Upper lobe of left lung (tissue), 6 donors: ENCODE data around the gene ERI2. TPM values are rescaled to one million over a fixed set of nuclear protein-coding genes. Genes with fewer than 3 reads are reported as not detected.
A peak's percentile ranks its signal among the peaks of the same experiment; 100 is the strongest.

ENCODE experiments used
- ATAC-seq, 2 donors: fragments of 200-7000 bp; cut with Tn5 transposase; one replicate each; pipeline ENCODE4 v1.9.1; 2022; ENCODE audit warnings: mild to moderate bottlenecking in 2 of 2, moderate library complexity in 2 of 2; ENCODE audit not compliant: low FRiP score in 2 of 2
- DNase-seq, 2 donors: peaks; one replicate each; pipeline ENCODE4 v3.0.0-alpha.2; 2019 to 2020
- H3K27ac ChIP-seq, 4 donors: fragments of 200-600 bp; sonication (generic); one replicate each; pipeline ENCODE4 v1.5.1; 2016 to 2019
- H3K27me3 ChIP-seq, 4 donors: fragments of 200-600 bp; sonication (generic); one replicate each; pipeline ENCODE4 v1.5.1; 2017 to 2019
- H3K36me3 ChIP-seq, 4 donors: fragments of 200-600 bp; sonication (generic); one replicate each; pipeline ENCODE4 v1.5.1; 2016 to 2019
- H3K4me1 ChIP-seq, 4 donors: fragments of 200-600 bp; sonication (generic); one replicate each; pipeline ENCODE4 v1.5.1; 2018 to 2019
- H3K4me3 ChIP-seq, 4 donors: fragments of 200-600 bp; sonication (generic); one replicate each; pipeline ENCODE4 v1.5.1; 2017 to 2019; ENCODE audit warnings: mild to moderate bottlenecking in 2 of 4, moderate library complexity in 1 of 4
- H3K9me3 ChIP-seq, 4 donors: fragments of 200-600 bp; sonication (generic); one replicate each; pipeline ENCODE4 v1.5.1; 2018 to 2019
- CTCF ChIP-seq, 6 experiments: fragments of 450-650 bp in 4 of 6; fragments of 200-600 bp in 2 of 6; sonication (generic) in 2 of 6; IDR thresholded peaks; one replicate each; pipeline ENCODE4 v1.5.1; 2016 to 2019; ENCODE audit warnings: antibody characterized with exemption in 6 of 6
- EP300 ChIP-seq, 4 donors: sonication (generic); formaldehyde crosslinking; IDR thresholded peaks; one replicate each; pipeline ENCODE4 v1.5.1; 2017; ENCODE audit warnings: antibody characterized with exemption in 4 of 4, control low read depth in 2 of 4
- POLR2A ChIP-seq, 4 donors: fragments of 450-650 bp; IDR thresholded peaks; one replicate each; pipeline ENCODE4 v1.5.1; 2016 to 2017; ENCODE audit warnings: antibody characterized with exemption in 4 of 4, mild to moderate bottlenecking in 2 of 4
- POLR2AphosphoS5 ChIP-seq, 2 donors: sonication (generic); formaldehyde crosslinking; IDR thresholded peaks; one replicate each; pipeline ENCODE4 v1.5.1; 2017; ENCODE audit warnings: antibody characterized with exemption in 2 of 2
- WGBS, 2 donors: methylation state at CpG; one replicate each; pipeline ENCODE4 v1.1.5; 2017 to 2018; 5-methylcytosine and 5-hydroxymethylcytosine counted together
- total RNA-seq, 6 donors: library from RNA; depleted of rRNA in 4 of 6; stranded (reverse); fragments of >200 nt in 4 of 6; gene quantifications; one replicate each; pipeline versions ENCODE4 v1.1.0 to v1.2.1, GENCODE V29; 2016 to 2021
- donor health status: DM: no; HTN: no; CAD: no; lungs with moderate emphysema.
- donor health status: DM: no; HTN: yes; CAD: no; lungs with severe emphysema.

The ERI2 gene
- total RNA-seq, 6 donors from 2014 or later, result 7.3 to 13.8 (median 11.6) TPM

GRCh38 chr16:20799599-20799998 lies 6.7 kb downstream of the ERI2 start:
- WGBS, 2 donors, result 49 to 51% methylated on average over 2 of the region's 2 CpGs
- peaks cover 5 to 21% (median 8%) of the 10 kb centered on the region in 4 donors for H3K36me3 ChIP-seq
- no peak overlapping the region for H3K27ac ChIP-seq
- no peak overlapping the region for H3K4me3 ChIP-seq
- DNase-seq, result no peak
- TF ChIP-seq POLR2AphosphoS5 (IDR thresholded peaks at IDR 0.05), result no peak
- peak; percentile 21 to 55 (median 46) for TF ChIP-seq CTCF (IDR thresholded peaks at IDR 0.05)
- TF ChIP-seq EP300 (IDR thresholded peaks at IDR 0.05), result no peak
- TF ChIP-seq POLR2A (IDR thresholded peaks at IDR 0.05), result no peak
- H3K9me3 ChIP-seq, result no peaks in the 10 kb centered on the region
- ATAC-seq, result no peak
- H3K27me3 ChIP-seq, result no peaks in the 10 kb centered on the region
- H3K4me1 ChIP-seq, result peaks cover 0 to under 1% (median 0%) of the 10 kb centered on the region in 4 donors

GRCh38 chr16:20798364-20798763 lies 7.9 kb downstream of the ERI2 start:
- Histone ChIP-seq H3K9me3 (no peaks in the 10 kb centered on the region), H3K4me3 (no peak overlapping the region), H3K27me3 (no peaks in the 10 kb centered on the region), H3K4me1 (no peaks in the 10 kb centered on the region), H3K27ac (no peak overlapping the region), H3K36me3 (peaks cover 5 to 21% (median 8%) of the 10 kb centered on the region in 4 donors)
- ATAC-seq, result no peak
- WGBS, 2 donors, result 49 to 78% methylated on average over 2 of the region's 2 CpGs
- DNase-seq, result no peak
- no peak for TF ChIP-seq CTCF (IDR thresholded peaks at IDR 0.05)
- no peak for TF ChIP-seq EP300 (IDR thresholded peaks at IDR 0.05)
- TF ChIP-seq POLR2A (IDR thresholded peaks at IDR 0.05), result no peak
- no peak for TF ChIP-seq POLR2AphosphoS5 (IDR thresholded peaks at IDR 0.05)

- Histone ChIP-seq H3K4me3 (no peak overlapping the region), H3K4me1 (no peaks in the 10 kb centered on the region), H3K9me3 (no peaks in the 10 kb centered on the region), H3K27me3 (no peaks in the 10 kb centered on the region), H3K27ac (no peak overlapping the region), H3K36me3 (no peaks in the 10 kb centered on the region)
- TF ChIP-seq EP300 (IDR thresholded peaks at IDR 0.05) (no peak), CTCF (IDR thresholded peaks at IDR 0.05) (no peak), POLR2AphosphoS5 (IDR thresholded peaks at IDR 0.05) (no peak), POLR2A (IDR thresholded peaks at IDR 0.05) (no peak)
- 84 to 93% methylated on average over 5 of the region's 5 CpGs for WGBS, 2 donors
- ATAC-seq, result no peak
- no peak for DNase-seq
These were observed 14.2 kb downstream of the ERI2 start for GRCh38 chr16:20791923-20792612.

DNA sequence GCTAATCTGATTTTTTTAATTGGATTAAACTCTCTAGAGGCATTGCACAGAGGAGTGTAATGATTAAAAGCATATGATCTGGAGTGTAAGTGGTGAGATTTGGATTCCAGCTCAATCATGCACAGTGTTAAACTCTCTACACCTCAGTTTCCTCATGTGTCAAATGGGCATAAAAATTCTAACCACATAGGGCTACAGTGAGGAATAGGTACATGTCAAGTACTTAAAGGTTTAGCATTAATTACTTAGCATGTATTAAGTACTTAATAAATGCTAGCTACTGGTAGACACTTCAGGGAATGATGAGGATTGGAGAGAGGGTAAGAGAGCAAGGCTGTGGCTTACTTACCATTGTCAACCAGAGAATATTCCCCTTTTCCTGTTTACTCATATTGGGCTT lies 17.1 kb downstream of the ERI2 start:
- Histone ChIP-seq H3K9me3 (no peaks in the 10 kb centered on the region), H3K36me3 (no peaks in the 10 kb centered on the region), H3K27me3 (no peaks in the 10 kb centered on the region), H3K4me1 (no peaks in the 10 kb centered on the region), H3K27ac (no peak overlapping the region), H3K4me3 (no peak overlapping the region)
- TF ChIP-seq POLR2AphosphoS5 (IDR thresholded peaks at IDR 0.05) (no peak), CTCF (IDR thresholded peaks at IDR 0.05) (no peak)
- no peak for DNase-seq
- no peak for ATAC-seq

DNA sequence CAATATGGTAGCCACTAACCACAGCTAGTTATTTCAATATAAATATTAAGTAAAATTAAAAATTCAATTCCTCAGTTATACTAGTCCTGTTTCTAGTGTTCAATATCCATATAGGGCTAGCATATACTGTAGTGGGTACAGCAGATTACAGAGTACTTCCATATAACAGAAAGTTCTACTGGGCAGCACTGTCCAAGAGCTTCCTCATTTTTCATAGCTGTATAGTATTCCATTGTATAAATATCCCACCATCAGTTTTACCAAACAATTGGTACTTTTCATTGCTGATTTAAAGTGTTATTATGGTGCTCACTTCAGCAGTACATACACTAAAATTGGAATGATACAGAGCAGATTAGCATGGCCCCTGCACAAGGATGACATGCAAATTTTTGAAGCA lies 22.1 kb downstream of the ERI2 start:
- no peak overlapping the region for H3K27ac ChIP-seq
- no peaks in the 10 kb centered on the region for H3K27me3 ChIP-seq
- H3K4me3 ChIP-seq, result no peak overlapping the region
- H3K9me3 ChIP-seq, result no peaks in the 10 kb centered on the region
- no peaks in the 10 kb centered on the region for H3K4me1 ChIP-seq
- no peak for ATAC-seq
- DNase-seq, result no peak
- H3K36me3 ChIP-seq, result no peaks in the 10 kb centered on the region
- no peak for TF ChIP-seq POLR2AphosphoS5 (IDR thresholded peaks at IDR 0.05)
- TF ChIP-seq POLR2A (IDR thresholded peaks at IDR 0.05), result no peak
- TF ChIP-seq EP300 (IDR thresholded peaks at IDR 0.05), result no peak
- TF ChIP-seq CTCF (IDR thresholded peaks at IDR 0.05), result no peak
